Measurements from ENCODE around the gene CD248.

Gene CD248

GRCh38 chr11:66333896-66334604 lies 17.2 kb upstream of the CD248 start:
- Histone ChIP-seq H3K27me3 (ENCODE audit: control insufficient read depth, insufficient read depth, low read length, poor library complexity, severe bottlenecking) (peaks cover 6% of the 10 kb centered on the region), H3K36me3 (ENCODE audit: control insufficient read depth, insufficient read depth, low read length) (no peaks in the 10 kb centered on the region), H3K4me3 (ENCODE audit: insufficient read depth, low read depth, low read length) (no peak overlapping the region), H3K4me1 (ENCODE audit: control insufficient read depth, insufficient read depth, low read length) (peaks cover 20% of the 10 kb centered on the region), H3K9me3 (ENCODE audit: control insufficient read depth, low read length) (no peaks in the 10 kb centered on the region), H3K27ac (ENCODE audit: insufficient read depth, low read depth, low read length, poor library complexity, severe bottlenecking) (no peak overlapping the region)
- 89 to 90% methylated on average over 29 of the region's 29 CpGs for WGBS, 2 experiments

GRCh38 chr11:66333220-66333877 lies 16.5 kb upstream of the CD248 start:
- peaks cover 12% of the 10 kb centered on the region for H3K27me3 ChIP-seq (ENCODE audit: control insufficient read depth, insufficient read depth, low read length, poor library complexity, severe bottlenecking)
- H3K4me3 ChIP-seq (ENCODE audit: insufficient read depth, low read depth, low read length) = no peak overlapping the region

GRCh38 chr11:66332371-66333219 lies 15.8 kb upstream of the CD248 start:
- Histone ChIP-seq H3K27ac (ENCODE audit: insufficient read depth, low read depth, low read length, poor library complexity, severe bottlenecking) (no peak overlapping the region), H3K4me3 (ENCODE audit: insufficient read depth, low read depth, low read length) (no peak overlapping the region), H3K4me1 (ENCODE audit: control insufficient read depth, insufficient read depth, low read length) (peaks cover 20% of the 10 kb centered on the region), H3K36me3 (ENCODE audit: control insufficient read depth, insufficient read depth, low read length) (no peaks in the 10 kb centered on the region), H3K27me3 (ENCODE audit: control insufficient read depth, insufficient read depth, low read length, poor library complexity, severe bottlenecking) (peaks cover 12% of the 10 kb centered on the region), H3K9me3 (ENCODE audit: control insufficient read depth, low read length) (no peaks in the 10 kb centered on the region)
- WGBS, 2 experiments = 82% methylated on average over 18 of the region's 18 CpGs

More at GRCh38 chr11:66333220-66333877, 16.5 kb upstream of the CD248 start:
- Histone ChIP-seq H3K9me3 (ENCODE audit: control insufficient read depth, low read length) (no peaks in the 10 kb centered on the region), H3K36me3 (ENCODE audit: control insufficient read depth, insufficient read depth, low read length) (no peaks in the 10 kb centered on the region), H3K27ac (ENCODE audit: insufficient read depth, low read depth, low read length, poor library complexity, severe bottlenecking) (no peak overlapping the region), H3K4me1 (ENCODE audit: control insufficient read depth, insufficient read depth, low read length) (peaks cover 20% of the 10 kb centered on the region)
- WGBS, 2 experiments = 92 to 96% methylated on average over 19 of the region's 19 CpGs

- Histone ChIP-seq H3K27me3 (ENCODE audit: control insufficient read depth, insufficient read depth, low read length, poor library complexity, severe bottlenecking) (peaks cover 12% of the 10 kb centered on the region), H3K27ac (ENCODE audit: insufficient read depth, low read depth, low read length, poor library complexity, severe bottlenecking) (no peak overlapping the region), H3K4me3 (ENCODE audit: insufficient read depth, low read depth, low read length) (no peak overlapping the region), H3K9me3 (ENCODE audit: control insufficient read depth, low read length) (no peaks in the 10 kb centered on the region), H3K4me1 (ENCODE audit: control insufficient read depth, insufficient read depth, low read length) (peaks cover 13% of the 10 kb centered on the region), H3K36me3 (ENCODE audit: control insufficient read depth, insufficient read depth, low read length) (no peaks in the 10 kb centered on the region)
- WGBS, 2 experiments = 90 to 93% methylated on average over 12 of the region's 12 CpGs
Observed at GRCh38 chr11:66331542-66332370, 14.9 kb upstream of the CD248 start.

DNA sequence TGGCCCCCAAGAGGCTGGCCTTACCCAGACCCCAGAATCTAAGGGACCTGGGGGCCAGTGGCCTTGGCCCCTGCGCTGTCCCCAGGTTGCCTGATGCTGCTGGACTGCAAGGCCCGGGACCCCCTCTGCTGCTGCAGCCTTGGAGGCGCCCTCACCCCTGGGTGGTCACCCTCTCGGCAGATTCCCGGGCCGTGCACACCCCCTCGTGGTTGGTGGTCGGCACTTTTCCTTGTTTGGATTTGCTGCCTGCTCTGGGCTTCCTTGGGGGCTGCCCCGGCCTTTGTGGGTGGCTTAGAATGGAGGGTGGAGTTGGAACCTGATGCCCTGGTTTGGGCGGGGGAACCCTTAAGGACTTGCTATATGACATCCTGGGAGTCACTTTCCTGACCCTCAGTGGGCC lies 14.1 kb upstream of the CD248 start:
- Histone ChIP-seq H3K4me3 (ENCODE audit: insufficient read depth, low read depth, low read length) (no peak overlapping the region), H3K36me3 (ENCODE audit: control insufficient read depth, insufficient read depth, low read length) (no peaks in the 10 kb centered on the region), H3K9me3 (ENCODE audit: control insufficient read depth, low read length) (no peaks in the 10 kb centered on the region), H3K27me3 (ENCODE audit: control insufficient read depth, insufficient read depth, low read length, poor library complexity, severe bottlenecking) (peaks cover 12% of the 10 kb centered on the region), H3K4me1 (ENCODE audit: control insufficient read depth, insufficient read depth, low read length) (peaks cover 12% of the 10 kb centered on the region), H3K27ac (ENCODE audit: insufficient read depth, low read depth, low read length, poor library complexity, severe bottlenecking) (no peak overlapping the region)
- WGBS, 2 experiments = 83 to 84% methylated on average over 10 of the region's 10 CpGs

GRCh38 chr11:66329165-66329673 lies 12.4 kb upstream of the CD248 start:
- Histone ChIP-seq H3K4me1 (ENCODE audit: control insufficient read depth, insufficient read depth, low read length) (peaks cover 20% of the 10 kb centered on the region), H3K36me3 (ENCODE audit: control insufficient read depth, insufficient read depth, low read length) (no peaks in the 10 kb centered on the region), H3K27me3 (ENCODE audit: control insufficient read depth, insufficient read depth, low read length, poor library complexity, severe bottlenecking) (peaks cover 6% of the 10 kb centered on the region), H3K9me3 (ENCODE audit: control insufficient read depth, low read length) (no peaks in the 10 kb centered on the region), H3K27ac (ENCODE audit: insufficient read depth, low read depth, low read length, poor library complexity, severe bottlenecking) (no peak overlapping the region), H3K4me3 (ENCODE audit: insufficient read depth, low read depth, low read length) (no peak overlapping the region)
- WGBS, 2 experiments = 89 to 98% methylated on average over 3 of the region's 3 CpGs

DNA sequence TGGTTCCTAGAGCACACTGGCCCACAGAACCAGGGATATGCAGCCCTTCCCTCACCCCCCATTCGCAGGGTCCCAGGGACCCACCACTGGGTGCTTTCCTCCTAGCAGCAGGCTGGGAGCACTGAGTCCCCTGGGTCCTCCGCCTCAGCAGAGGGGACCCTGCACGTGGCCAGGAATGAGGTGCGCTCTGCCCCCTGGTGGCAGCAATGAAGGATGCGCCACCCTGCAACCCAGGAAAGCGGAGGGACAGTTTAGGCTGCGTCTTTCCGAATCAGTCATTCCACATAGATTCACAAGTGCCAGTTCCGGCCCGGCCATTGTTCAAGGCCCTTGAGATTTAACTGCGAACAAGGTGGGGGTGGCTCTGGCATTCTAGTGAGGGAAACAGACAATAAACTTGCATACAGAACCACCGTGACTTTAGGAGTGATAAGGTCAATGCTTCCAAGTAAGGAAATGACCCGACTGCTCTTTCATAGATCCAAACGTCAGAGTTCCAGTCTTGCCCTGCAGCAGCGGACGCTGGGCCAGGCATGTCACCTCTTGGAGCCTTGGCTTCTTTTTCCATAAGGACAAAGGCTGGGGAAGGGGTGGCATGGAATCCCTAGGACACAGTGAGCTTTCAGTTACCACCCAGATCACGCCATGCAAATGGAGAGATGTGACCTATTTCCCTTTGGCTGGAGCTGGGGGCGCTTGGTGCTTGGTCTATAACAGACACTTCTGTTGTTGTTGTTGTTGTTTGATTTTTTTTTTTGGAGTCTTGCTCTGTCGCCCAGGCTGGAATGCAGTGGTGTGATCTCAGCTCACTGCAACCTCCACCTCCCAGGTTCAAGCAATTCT lies 11.7 kb upstream of the CD248 start:
- WGBS, 2 experiments = 17 to 18% methylated on average over 19 of the region's 19 CpGs
- no peaks in the 10 kb centered on the region for H3K36me3 ChIP-seq (ENCODE audit: control insufficient read depth, insufficient read depth, low read length)
- no peak overlapping the region for H3K4me3 ChIP-seq (ENCODE audit: insufficient read depth, low read depth, low read length)
- H3K27me3 ChIP-seq (ENCODE audit: control insufficient read depth, insufficient read depth, low read length, poor library complexity, severe bottlenecking) = peaks cover 6% of the 10 kb centered on the region
- H3K4me1 ChIP-seq (ENCODE audit: control insufficient read depth, insufficient read depth, low read length) = peaks cover 21% of the 10 kb centered on the region
- H3K27ac ChIP-seq (ENCODE audit: insufficient read depth, low read depth, low read length, poor library complexity, severe bottlenecking) = no peak overlapping the region
- no peaks in the 10 kb centered on the region for H3K9me3 ChIP-seq (ENCODE audit: control insufficient read depth, low read length)

DNA sequence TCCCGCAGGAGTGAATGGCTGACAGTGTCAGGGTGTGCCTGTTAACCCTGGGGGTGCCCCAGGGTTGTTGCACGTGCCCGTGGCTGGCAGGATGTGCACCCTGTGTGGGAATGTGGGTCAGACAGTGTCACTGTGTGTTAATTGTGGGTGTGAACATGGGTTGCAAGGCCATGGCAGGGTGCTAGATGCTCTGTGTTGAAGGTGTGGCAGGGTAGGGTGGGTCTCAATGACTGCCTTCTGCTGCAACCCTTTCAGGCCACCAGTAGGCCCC lies 11.1 kb upstream of the CD248 start:
- H3K9me3 ChIP-seq (ENCODE audit: control insufficient read depth, low read length) = no peaks in the 10 kb centered on the region
- peaks cover 6% of the 10 kb centered on the region for H3K27me3 ChIP-seq (ENCODE audit: control insufficient read depth, insufficient read depth, low read length, poor library complexity, severe bottlenecking)
- H3K36me3 ChIP-seq (ENCODE audit: control insufficient read depth, insufficient read depth, low read length) = no peaks in the 10 kb centered on the region
- 91 to 94% methylated on average over 3 of the region's 3 CpGs for WGBS, 2 experiments
- H3K4me3 ChIP-seq (ENCODE audit: insufficient read depth, low read depth, low read length) = no peak overlapping the region
- no peak overlapping the region for H3K27ac ChIP-seq (ENCODE audit: insufficient read depth, low read depth, low read length, poor library complexity, severe bottlenecking)
- peaks cover 21% of the 10 kb centered on the region for H3K4me1 ChIP-seq (ENCODE audit: control insufficient read depth, insufficient read depth, low read length)

Data from ectodermal cell (in vitro differentiated cells).